Dedifferentiated amniotic fluid mesenchymal stem cell (primary cell): ENCODE data around the gene TENM3.
"Not testable (repeated sequence)": the region's sequence is repeated elsewhere in the genome, so short reads cannot be mapped to it uniquely, and the experiment has no call there.

ENCODE experiments used
- DNase-seq: peaks from one replicate; pipeline ENCODE4 v3.0.0-alpha.2; 2016; ENCODE audit errors: extremely low spot score

The TENM3 gene

DNA sequence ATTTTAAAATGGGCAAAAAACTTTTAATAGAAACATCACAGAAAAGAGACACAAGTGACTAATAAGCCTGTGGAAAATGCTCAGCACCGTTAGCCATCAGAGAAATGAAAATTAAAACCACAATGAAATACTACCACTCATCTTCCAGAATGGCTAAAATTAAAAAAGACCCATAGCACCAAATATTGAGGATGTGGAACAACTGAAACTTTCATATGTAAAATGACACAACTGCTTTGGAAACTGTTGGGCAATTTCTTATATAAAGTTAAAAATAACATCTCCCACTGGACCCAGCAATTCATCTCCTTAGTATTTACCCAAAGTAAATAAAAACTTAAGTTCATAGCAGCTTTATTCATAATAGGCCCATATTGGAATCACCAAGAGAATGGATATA lies 94.2 kb downstream of the TENM3 start:
- no peak for DNase-seq

DNA sequence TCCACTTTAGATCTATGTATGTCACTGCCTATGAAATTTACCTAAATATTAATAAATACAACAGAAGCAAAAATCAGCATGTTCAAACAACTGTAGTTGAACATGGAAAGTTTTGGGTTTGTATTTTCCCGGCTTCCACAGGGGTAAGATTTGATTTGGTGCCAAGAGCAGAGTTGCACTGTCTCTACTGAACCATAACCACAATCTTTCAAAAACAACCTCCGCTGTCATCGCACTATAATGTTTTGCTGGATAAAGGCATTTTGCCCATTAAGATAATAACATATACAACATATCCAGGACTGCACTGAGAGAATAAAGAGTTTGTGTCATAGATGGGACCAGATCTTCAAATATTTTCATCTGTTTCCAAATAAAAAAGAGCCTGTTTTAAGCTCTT lies 94.9 kb downstream of the TENM3 start:
- DNase-seq, result no peak

DNA sequence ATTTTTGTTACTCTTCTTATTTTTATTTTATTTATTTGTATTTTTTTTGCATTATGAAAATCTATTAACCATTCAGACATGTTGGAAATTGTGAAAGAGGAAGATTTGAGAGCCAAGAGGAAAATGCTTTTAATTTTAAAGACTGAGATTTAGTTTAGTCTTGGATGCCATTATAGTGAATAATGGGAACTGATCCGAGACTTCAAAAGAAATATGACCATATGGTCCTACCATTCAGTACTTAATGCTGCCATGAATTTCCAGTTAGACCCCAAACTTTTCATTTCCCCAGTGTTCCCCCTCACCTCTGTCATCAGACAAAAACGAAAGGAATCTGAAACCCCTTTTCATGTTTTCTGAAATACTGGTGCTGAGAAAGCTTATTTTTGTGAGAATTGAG lies 95.5 kb downstream of the TENM3 start:
- DNase-seq, result peak; percentile 52

DNA sequence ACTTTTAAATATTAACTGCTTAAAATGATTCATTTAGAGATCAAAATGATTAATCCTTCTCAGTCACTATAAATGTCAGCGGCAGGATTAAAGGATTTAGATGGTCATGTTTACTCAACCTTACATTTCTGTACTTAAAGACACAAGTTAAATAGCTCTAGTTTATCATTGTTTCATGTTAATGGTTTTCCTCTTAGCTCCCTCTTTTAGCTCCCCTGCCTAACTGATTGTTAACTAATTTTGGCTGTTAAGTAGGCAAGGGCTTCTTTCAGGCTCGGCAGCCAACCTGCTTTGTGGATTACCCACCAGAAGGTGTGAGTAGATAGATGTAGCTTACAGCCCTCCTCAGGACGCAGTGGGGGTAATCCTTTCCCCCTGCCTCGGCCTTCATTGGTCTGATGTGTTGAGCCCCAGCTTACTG lies 96.0 kb downstream of the TENM3 start:
- DNase-seq, result no peak

DNA sequence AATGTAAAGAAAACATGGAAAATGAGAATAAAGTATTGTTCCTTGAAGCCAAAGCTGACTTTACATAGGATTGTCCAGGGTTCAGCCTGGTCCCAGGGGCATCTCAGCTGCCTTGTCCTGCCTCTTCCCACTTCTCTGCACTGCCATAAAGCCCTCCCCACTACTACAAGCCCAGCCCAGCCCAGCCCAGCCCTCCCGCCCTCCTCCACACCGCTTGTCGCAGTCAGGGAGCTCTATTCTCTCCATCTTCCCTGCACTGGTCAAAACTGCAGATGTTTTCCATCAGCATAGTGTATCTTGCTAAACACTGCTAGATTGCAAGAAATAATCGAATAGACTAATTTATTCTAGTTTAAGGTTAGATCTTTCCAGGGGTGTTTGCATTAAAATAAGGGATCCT lies 100.3 kb downstream of the TENM3 start:
- no peak for DNase-seq

DNA sequence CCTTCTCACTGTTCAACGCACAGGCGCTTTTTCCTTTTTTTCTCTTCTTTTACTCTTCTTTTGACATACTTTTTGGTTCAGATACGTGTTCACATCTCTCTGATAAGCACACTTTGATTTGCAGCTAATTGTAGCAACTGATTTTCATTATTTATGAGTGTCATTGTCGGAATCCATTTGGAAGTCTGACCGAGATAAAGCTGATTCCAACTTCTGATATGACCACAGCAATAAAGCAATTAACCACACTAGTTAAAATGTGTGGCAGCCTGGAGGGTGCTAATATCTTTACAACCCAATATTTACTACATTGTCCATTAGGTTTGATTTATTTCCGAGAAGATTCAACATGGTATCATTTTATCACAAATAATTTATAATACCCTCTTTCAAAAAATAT lies 101.8 kb downstream of the TENM3 start:
- no peak for DNase-seq

DNA sequence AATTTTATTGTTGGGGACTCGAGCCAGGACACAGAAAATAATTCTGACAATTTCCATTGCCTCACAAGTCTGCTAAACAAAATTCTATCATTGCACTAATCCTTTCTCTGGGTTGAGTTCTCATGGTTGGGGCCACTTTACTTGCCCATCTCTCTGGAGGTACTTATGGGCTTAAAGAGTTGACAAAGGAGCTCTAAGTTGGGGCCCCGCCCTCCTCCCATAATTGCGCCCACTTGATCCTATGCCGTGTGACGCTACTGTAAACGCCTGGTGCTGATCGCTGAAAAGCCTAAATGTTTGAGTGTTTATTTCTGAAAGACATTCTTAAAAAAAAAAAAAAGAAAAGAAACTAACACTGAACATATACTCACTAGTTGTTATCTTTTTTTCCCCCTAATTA lies 103.0 kb downstream of the TENM3 start:
- DNase-seq, result no peak

DNA sequence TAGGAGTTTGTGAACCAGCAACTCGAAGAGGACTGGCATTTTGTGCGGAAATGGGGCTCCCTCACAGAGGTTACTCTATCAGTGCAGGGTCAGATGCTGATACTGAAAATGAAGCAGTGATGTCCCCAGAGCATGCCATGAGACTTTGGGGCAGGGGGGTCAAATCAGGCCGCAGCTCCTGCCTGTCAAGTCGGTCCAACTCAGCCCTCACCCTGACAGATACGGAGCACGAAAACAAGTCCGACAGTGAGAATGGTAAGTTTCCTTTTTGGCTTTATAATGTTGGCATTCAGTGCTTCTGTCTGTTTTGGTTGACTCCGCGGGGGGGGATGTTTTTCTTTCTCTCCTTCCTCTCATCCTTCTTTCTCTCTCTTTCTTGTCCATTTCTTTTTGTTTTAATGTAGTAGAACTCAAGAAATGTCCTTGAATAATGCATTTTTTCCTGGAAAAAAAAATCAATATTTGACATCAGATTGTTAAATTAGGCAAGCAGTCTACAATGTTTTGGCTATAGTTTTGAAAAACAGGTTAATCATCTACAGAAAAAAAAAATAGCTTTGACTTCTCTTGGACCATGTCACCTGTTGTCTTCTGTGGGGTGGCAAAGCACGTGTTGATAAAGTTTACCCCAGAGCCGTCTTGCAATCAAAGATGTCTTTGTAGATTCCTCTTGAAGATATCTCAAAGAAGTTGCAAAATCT lies 103.6 kb downstream of the TENM3 start:
- DNase-seq, result no peak

DNA sequence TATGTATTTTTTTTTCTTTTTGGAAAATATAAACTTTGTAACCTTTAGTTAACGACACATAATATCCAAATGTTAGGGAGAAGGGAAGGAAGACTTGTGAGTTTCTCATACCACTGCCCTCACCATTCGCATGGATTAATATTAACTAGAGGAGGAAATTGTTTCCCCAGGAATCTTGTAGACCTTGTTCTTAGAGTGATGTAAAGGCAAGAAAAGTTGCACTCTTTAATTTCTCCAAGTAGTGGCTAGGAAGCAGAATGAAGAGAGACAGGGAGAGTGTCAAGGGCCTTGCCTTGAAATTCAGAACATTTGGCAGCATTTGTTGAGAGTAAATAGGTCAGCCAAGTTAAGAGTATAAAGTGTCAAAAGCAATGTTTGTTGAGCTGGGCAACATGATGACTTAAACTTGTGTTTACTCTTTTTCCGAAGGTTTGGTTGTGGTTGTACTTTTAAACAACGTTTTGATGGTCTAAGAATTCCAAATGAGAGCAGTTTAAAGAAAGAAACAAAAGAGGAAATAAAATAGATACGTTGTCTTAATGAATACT lies 105.7 kb downstream of the TENM3 start:
- no peak for DNase-seq

DNA sequence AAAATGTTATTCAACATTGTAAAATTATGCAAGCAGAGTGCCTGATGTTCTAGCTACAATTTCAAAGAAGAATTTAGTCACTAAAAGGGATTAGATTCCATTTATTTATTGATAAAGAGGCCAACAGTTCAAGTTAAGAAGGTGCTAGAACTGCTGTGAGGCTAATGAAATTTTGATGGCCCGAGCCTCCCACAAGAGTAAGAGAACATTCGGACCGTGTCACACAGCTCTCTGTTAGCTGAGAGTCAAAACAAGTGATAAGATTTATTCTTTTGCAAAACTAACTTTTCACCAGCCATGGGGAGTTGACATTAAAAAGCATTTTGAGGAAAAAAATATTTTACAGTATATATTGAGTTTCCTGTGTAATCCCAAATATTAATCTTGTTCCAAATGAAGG lies 106.8 kb downstream of the TENM3 start:
- DNase-seq, result no peak

DNA sequence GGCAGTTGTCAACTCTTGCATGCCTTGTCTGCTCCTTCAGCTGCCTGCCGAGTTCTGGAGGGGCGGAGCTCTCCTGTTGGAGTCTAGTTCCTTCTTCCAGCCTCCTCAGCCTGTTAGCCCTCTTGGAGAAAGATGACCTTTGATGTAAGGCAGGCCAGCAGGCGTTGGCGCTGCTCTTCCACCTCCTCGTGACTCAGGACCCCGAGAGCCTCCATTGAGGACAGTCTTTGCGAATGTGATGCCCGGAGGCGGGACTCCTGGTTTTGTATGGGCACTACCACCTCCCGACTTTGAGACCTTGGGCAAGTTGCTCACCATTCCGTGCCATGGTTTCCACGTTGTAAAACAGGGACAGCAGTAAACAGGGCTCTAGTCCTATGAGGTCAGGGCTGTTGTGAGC lies 108.3 kb downstream of the TENM3 start:
- no peak for DNase-seq

DNA sequence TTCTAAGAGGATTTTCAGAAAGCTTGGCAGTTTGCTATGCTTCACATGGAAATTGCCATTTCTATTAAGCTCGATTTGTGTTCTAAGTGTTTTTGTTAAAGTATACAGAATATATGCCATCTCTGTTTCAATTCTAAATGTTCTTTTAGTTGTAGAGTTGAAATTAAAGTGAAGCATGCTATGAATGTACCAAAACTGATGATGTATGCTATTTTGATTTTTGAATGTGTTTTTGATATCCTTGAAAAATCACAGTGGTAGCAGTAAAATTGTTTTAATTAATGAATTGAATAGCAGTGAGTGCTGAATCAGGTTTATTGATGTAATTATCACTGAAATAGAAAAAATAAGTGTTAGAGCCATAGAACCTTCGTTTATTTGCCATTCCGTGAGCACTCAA lies 110.9 kb downstream of the TENM3 start:
- DNase-seq, result no peak

DNA sequence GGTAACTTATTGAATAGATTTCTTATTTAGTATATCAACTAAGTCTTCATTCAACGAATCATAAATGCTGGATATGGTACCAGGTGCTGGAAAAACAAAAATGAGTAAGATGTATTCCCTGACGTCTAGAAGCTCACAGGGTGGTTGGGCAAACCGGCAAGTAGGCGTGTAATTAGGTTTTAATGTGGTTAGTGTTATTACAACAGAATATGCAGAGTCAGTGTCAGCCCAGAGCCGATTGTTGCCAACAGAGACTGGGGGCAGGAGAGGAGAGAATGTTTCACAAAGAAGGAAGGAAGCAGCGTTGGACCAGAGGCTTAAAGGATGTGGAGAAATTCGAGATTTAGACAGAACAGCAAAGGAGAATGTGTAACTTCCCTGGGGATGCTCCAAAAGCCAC lies 111.7 kb downstream of the TENM3 start:
- DNase-seq, result no peak

DNA sequence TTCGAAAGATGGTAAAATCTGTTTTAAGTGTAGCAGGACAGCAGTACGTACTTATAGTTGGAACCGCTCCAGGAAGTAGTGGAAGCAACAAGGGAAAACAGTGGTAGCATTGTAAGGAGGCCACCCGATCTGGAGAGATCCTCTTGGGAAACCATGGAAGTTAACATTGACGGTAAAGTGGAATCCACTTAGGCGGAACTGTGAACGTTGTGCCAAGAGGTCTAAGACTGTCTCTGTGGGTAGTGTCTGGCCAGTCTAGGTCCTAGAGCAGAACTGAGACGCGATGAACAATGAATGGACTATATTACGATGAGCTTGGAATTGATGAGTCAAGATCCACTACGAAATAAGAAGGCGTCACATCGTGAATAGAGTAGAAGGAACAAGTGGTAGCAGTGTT lies 124.0 kb downstream of the TENM3 start:
- DNase-seq, result no peak

DNA sequence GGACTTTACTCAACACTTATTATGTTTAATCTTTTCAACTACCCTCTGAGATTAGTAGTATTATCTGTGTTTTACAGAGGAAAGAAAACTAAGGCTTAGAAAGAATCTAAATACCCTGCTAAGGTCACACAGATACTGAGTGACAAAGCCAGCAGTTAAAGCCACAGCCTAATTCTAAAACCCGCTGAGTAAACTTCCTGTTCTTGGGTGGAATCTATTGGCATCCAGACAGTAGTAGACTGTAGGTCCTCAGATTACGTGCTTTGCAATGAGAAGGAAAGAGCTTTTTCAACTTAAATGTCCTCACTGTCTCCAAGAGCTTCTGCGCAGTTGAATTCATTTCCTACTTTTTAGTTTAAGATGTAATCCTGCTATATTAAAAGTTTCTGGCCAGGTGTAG lies 126.0 kb downstream of the TENM3 start:
- peak; percentile 19 for DNase-seq

DNA sequence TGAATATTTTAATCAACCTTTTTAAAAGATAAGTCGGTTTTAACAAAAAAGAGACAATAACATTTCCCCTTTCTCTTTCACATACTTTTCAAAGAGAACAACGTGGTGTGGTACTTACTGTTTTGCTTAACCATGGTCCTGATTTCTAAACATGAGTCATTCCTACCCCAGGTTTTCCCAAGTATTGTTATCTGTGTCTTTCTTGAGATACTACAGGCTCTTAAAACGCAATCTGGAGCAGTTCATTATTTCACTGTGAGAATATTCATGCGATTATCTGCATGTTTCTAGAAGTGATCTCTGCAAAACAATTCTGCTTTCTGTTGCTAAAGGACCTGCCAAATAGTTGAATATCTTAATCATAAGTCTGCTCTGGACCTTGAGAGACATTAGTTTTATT lies 127.3 kb downstream of the TENM3 start:
- DNase-seq, result no peak

DNA sequence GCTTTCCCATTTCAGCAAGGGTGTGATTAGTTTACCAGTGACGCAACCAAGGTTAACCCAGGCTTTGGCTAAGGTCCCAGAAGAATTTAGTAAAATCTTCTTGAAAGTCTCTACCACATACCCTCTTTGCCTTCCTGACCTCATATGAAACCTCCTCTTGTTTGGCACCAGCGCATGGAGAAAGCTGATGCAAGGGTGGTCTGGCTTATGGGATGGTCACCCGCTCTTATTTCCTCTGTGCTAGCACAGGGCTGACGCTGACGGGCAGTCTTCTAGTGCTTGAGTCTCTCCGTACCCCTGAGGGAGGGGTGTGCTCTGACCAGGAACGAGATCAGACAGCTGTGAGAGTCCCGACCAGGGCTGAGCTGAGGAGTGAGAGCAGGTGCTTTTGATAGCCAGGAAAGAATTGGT lies 137.6 kb downstream of the TENM3 start:
- no peak for DNase-seq

DNA sequence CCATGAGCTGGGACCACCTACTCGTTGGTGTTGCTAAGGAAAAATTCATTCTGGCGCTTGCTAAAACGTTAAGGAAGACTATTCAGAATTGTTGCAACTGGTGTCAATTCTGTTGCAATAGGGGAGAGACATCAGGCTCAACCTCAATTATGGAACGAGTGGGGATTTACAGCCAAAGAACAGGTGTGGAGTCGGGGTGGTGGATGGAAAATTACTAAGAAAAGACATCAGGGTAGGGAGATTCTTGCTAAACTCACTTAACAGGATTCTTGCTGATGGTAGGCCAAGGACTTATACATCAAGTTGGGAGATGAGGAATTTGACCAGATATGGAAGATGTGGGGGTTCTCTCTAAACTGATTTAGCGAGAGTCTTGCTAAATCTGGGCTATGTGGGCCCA lies 139.7 kb downstream of the TENM3 start:
- DNase-seq, result no peak

DNA sequence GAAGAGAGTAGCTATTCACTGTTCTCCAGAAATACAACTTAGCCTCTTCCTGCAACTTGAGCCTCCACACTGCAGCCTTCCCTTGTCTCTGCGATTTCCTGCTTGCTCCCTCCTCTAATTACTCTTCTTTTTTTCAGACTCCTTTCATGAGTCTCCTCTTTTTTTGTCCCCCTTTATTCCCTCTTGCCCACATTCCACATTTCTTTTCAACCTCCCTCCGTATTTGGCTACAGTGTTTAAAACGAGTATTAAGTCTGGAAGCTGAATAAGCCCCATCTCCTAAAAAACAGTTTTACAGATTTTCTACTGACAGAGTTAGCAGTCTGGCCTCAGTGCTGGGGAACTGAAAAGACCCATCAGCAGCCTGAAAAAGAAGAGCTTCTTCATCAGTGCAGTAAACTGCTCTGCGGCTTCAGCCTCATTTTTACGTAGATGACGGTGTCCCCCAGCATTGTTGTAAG lies 141.5 kb downstream of the TENM3 start:
- DNase-seq, result no peak

DNA sequence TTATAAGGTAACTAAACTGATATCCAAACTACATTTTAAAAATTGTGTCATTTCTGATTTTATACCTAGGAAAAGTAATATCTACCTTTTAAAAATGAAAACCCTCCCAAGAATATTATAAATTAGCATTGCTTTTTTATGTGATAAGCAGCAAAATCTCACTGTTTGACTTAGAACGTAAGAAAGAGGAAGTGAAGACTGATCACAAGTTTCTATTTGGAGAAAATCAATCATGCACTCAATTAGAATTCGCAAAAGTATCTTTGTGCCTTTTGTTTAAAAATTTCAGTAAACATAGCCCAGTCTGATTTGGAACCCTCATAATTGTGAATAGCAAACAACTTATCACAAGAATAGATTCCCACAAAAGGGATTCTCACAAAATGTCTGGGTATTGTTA lies 142.7 kb downstream of the TENM3 start:
- no peak for DNase-seq

DNA sequence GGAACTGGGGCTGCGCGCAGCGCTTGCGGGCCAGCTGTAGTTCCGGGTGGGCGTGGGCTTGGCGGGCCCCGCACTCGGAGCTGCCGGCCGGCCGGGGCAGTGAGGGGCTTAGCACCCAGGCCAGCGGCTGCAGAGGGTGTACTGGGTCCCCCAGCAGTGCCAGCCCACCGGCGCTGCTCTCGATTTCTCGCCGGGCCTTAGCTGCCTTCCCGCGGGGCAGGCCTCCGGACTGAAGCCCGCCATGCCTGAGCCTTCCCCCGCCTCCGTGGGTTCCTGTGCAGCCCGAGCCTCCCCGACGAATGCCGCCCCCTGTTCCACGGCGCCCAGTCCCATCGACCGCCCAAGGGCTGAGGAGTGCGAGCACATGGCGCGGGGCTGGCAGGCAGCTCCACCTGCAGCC lies 143.4 kb downstream of the TENM3 start:
- DNase-seq, result not testable (repeated sequence)

DNA sequence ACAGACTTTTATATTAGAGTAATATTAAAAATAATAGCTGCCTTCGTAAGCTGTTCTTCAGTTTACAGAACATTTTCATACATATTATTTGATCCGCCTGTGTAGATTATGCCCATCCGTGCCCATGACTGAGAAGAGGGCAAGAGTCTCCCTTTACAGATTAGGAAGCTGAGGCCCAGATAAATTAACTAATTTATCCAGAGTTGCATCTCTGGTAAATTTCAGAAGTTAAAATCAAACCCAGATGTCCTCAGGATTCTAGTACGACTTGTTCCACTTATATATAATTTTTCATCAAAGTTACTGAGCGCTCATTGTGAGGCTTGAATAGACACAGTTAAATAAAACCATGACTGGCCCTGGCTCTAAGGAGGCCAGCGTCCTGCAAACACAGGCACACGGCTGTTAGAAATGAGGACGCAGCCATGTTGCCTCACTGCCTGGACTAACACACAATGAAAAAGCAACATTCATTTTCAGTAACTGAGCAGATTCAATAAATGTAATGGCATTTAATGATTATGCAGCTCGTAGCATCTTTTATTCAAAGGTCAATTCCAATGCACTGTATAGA lies 148.0 kb downstream of the TENM3 start:
- no peak for DNase-seq

DNA sequence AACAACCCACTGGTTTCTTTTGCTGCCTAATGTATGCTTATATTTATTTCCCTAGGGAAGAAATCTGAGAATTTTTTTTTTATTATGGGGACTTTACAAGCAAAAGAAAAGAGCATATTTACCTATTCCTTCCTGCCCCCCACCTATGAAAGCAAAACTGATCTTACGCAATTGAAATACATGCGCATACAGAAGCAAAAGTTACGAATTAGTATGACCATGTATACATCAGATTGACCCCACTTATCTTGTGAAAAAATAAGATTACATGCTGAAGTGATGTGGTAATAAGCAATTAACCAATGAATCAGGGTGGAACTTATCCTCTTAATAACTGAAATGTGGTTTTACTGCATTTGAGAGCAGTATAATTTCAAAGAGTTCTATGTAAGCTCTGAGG lies 151.0 kb downstream of the TENM3 start:
- DNase-seq, result no peak

DNA sequence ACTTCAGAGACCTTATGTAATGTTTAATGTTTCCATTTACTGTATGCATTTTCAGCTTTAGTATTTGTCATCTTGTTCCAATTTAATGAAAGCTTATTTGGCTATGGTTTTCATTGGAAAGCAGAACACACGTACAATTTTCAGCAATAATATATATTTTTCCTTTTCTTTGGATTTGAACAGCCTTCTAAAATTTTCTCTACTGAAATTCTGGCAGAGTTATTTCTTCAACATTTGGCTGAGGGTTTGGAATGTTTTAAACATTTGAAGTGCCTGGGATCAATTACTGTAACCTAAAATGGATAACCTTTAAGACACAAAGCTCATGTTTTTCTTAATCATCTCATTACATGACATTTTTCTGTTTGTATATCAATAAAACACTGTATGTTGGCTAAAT lies 156.9 kb downstream of the TENM3 start:
- no peak for DNase-seq
